Measurements from ENCODE around the gene MANF. TPM values are rescaled to one million over a fixed set of nuclear protein-coding genes. Genes with fewer than 3 reads are reported as not detected.
A peak's percentile ranks its signal among the peaks of the same experiment; 100 is the strongest.

MANF gene
- total RNA-seq: 100 to 1,000 TPM; 136 to 140 TPM

DNA sequence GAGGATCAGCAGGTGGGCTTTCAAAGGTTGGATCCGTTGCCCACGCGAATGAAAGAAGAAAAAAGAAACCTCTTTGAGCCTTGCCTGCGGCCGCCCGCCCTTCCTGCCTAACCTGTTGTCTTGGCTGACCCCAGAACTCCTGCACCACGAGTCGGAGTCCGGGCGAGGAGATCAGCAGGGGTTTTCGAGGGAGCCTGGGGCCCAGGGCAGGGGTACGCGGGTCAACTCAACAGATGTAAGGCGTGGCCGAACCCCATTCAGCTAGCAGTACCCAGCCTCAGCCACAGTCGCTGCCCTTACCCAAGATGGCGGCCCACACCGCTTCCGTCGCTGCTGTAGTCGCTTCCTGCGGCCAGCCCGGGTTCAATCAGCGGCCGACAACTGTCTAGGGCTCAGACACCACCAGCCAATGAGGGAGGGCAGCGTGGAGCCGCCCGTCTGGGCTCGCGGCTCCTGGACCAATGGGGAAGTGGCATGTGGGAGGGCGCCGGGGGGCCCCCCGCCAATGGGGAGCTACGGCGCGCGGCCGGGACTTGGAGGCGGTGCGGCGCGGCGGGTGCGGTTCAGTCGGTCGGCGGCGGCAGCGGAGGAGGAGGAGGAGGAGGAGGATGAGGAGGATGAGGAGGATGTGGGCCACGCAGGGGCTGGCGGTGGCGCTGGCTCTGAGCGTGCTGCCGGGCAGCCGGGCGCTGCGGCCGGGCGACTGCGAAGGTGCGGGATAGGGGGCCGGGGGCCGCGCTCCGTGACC is at the start of gene MANF:
Gene MANF (plus strand): TSS at position 566 of the 748 bp plus-strand sequence. CDS start 52 bp downstream, at position 618.
- Mint-ChIP-seq H3K27me3 (ENCODE audit: low read depth) (no peaks in the 10 kb centered on the region), H3K36me3 (ENCODE audit: low read depth) (peaks cover 49% of the 10 kb centered on the region), H3K4me3 (peak within 1 kb of the TSS; percentile 100), H3K9me3 (ENCODE audit: insufficient read depth) (no peaks in the 10 kb centered on the region), H3K27ac (peak within 1 kb of the TSS; percentile 99), H3K4me1 (ENCODE audit: low read depth) (peaks cover 54% of the 10 kb centered on the region)
- DNase-seq: peak; percentile 99
- peak; percentile 98 for ATAC-seq
- POLR2A ChIA-PET: interaction anchor here (0.8 to 4.0 kb wide), 10 partner anchors 10 to 816 kb away, joined by 3 to 18 read pairs (median 4); partner anchors contain the start of genes DCAF1, HEMK1 and MAPKAPK3
- CTCF ChIA-PET: interaction anchor here (1.1 to 8.4 kb wide), 11 partner anchors 11 to 813 kb away, joined by 3 to 106 read pairs (median 4); partner anchors contain the start of gene MAPKAPK3

GRCh38 chr3:51336261-51336660 is 48.8 kb upstream of the MANF start:
- DNase-seq: no peak
- Mint-ChIP-seq H3K36me3 (ENCODE audit: low read depth) (no peaks in the 10 kb centered on the region), H3K27me3 (ENCODE audit: low read depth) (no peaks in the 10 kb centered on the region), H3K4me3 (no peak overlapping the region), H3K9me3 (ENCODE audit: insufficient read depth) (no peaks in the 10 kb centered on the region), H3K4me1 (ENCODE audit: low read depth) (no peaks in the 10 kb centered on the region), H3K27ac (no peak overlapping the region)
- POLR2A ChIA-PET: no interaction called here
- ATAC-seq: no peak
- CTCF ChIA-PET: no interaction called here

- CTCF ChIA-PET: no interaction called here
- Mint-ChIP-seq H3K4me1 (ENCODE audit: low read depth) (no peaks in the 10 kb centered on the region), H3K9me3 (ENCODE audit: insufficient read depth) (no peaks in the 10 kb centered on the region), H3K36me3 (ENCODE audit: low read depth) (no peaks in the 10 kb centered on the region), H3K27ac (no peak overlapping the region), H3K4me3 (no peak overlapping the region), H3K27me3 (ENCODE audit: low read depth) (no peaks in the 10 kb centered on the region)
- POLR2A ChIA-PET: no interaction called here
- ATAC-seq: no peak
- DNase-seq: no peak
These were observed 47.4 kb upstream of the MANF start for GRCh38 chr3:51337666-51338065.

DNA sequence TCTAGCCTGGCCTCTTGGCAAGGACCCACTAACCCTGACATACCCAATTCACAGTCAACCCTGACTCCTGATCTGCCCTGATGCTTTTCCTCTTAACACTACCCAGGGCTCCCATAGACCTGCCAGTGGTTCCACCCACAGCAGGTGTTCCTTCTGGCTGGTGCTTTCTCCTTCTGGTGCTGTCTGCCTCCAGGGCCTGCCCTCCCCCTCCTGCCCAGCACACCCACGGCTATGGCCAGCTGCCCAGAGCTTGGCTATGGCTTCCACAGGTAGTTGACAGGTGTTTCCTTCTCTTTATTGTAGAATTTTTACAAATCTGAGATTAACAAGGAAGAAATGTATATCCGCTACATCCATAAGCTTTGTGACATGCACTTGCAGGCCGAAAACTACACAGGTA is 46.5 kb upstream of the MANF start:
- Mint-ChIP-seq H3K4me3 (no peak overlapping the region), H3K4me1 (ENCODE audit: low read depth) (no peaks in the 10 kb centered on the region), H3K27me3 (ENCODE audit: low read depth) (no peaks in the 10 kb centered on the region), H3K27ac (no peak overlapping the region), H3K9me3 (ENCODE audit: insufficient read depth) (no peaks in the 10 kb centered on the region), H3K36me3 (ENCODE audit: low read depth) (no peaks in the 10 kb centered on the region)
- ATAC-seq: no peak
- no peak for DNase-seq
- POLR2A ChIA-PET: no interaction called here
- CTCF ChIA-PET: no interaction called here

DNA sequence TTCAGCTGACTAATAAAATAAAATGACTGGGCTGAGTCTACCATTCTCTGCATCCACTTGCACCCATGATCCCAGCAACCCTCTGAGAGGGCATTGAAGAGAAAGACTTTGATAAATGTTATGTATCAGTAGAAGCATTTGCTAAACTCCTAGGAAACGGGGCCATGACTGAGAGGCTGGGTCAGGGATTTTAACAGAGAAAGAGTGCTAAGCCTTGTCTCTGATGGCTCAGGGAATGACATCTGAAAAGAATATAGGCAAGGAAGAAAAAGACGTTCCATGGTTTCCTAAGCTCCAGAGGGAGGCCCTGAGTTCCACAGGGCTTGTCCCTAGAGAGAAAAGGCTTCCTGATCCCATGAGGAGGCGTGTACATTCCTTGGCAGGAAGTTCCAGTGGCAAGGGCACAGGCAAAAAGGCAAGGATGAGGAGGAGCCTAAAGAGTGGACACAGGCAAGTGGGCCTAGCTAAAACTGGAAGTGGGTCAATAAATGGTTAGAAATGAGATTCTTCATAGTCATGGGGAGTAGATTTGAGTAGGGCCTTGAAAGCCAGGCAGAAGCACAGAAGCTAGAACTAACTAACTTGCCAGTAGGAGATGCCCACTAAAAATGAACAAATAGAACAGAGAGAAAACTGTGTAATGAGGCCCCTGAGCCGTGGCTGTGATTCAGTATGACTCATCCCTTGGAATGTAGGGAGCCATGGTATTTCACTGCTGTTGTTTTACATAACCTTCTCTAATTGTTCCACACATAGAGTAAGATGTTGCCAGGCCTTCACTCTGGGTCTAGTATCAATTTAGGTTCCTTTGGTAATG is 44.9 kb upstream of the MANF start:
- Mint-ChIP-seq H3K27ac (no peak overlapping the region), H3K27me3 (ENCODE audit: low read depth) (no peaks in the 10 kb centered on the region), H3K4me1 (ENCODE audit: low read depth) (no peaks in the 10 kb centered on the region), H3K9me3 (ENCODE audit: insufficient read depth) (no peaks in the 10 kb centered on the region), H3K36me3 (ENCODE audit: low read depth) (no peaks in the 10 kb centered on the region), H3K4me3 (no peak overlapping the region)
- ATAC-seq (no peak), DNase-seq (no peak)
- ChIA-PET POLR2A (no interaction called here), CTCF (no interaction called here)

GRCh38 chr3:51340989-51341636 is 44.0 kb upstream of the MANF start:
- no peaks in the 10 kb centered on the region for H3K9me3 Mint-ChIP-seq (ENCODE audit: insufficient read depth)
- no peaks in the 10 kb centered on the region for H3K36me3 Mint-ChIP-seq (ENCODE audit: low read depth)
- DNase-seq: no peak
- no peaks in the 10 kb centered on the region for H3K4me1 Mint-ChIP-seq (ENCODE audit: low read depth)
- no peak for ATAC-seq
- H3K4me3 Mint-ChIP-seq: no peak overlapping the region
- no peak overlapping the region for H3K27ac Mint-ChIP-seq
- POLR2A ChIA-PET: no interaction called here
- CTCF ChIA-PET: no interaction called here
- H3K27me3 Mint-ChIP-seq (ENCODE audit: low read depth): no peaks in the 10 kb centered on the region

- POLR2A ChIA-PET: no interaction called here
- ATAC-seq: no peak
These were observed 41.0 kb upstream of the MANF start for GRCh38 chr3:51343918-51344687.

DNA sequence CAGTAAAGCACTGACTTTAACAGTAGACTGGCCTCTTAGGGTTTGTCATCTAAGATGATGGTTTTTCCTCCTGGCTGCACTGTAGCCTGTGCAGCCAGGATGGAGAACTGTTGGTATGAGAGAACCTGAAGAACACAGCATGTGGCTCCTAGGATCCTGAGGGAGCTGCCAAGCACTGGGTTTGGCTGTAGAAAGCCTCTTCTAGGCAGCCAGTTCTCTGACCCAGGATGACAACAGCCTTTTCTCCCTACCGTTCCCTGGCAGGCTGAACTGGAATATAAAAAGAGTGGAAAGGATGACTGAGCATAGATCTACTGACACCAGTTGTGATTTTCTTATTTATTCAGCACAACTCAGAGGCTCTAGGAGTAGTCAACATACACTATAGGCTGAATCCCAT is 34.3 kb upstream of the MANF start:
- Mint-ChIP-seq H3K27me3 (ENCODE audit: low read depth) (no peaks in the 10 kb centered on the region), H3K4me1 (ENCODE audit: low read depth) (no peaks in the 10 kb centered on the region), H3K36me3 (ENCODE audit: low read depth) (no peaks in the 10 kb centered on the region), H3K4me3 (no peak overlapping the region), H3K9me3 (ENCODE audit: insufficient read depth) (no peaks in the 10 kb centered on the region), H3K27ac (no peak overlapping the region)
- CTCF ChIA-PET: no interaction called here
- no peak for DNase-seq
- no peak for ATAC-seq
- POLR2A ChIA-PET: no interaction called here

More at GRCh38 chr3:51343918-51344687, 41.0 kb upstream of the MANF start:
- CTCF ChIA-PET: interaction anchor here (0.7 kb wide), 1 partner anchor 33 kb away, joined by 3 read pairs; no protein-coding TSS in a partner anchor
- no peak overlapping the region for H3K27ac Mint-ChIP-seq
- no peak for DNase-seq
- H3K4me3 Mint-ChIP-seq: no peak overlapping the region
- no peaks in the 10 kb centered on the region for H3K36me3 Mint-ChIP-seq (ENCODE audit: low read depth)
- H3K27me3 Mint-ChIP-seq (ENCODE audit: low read depth): no peaks in the 10 kb centered on the region
- H3K4me1 Mint-ChIP-seq (ENCODE audit: low read depth): no peaks in the 10 kb centered on the region
- H3K9me3 Mint-ChIP-seq (ENCODE audit: insufficient read depth): no peaks in the 10 kb centered on the region

- Mint-ChIP-seq H3K36me3 (ENCODE audit: low read depth) (no peaks in the 10 kb centered on the region), H3K4me3 (no peak overlapping the region), H3K4me1 (ENCODE audit: low read depth) (no peaks in the 10 kb centered on the region), H3K27me3 (ENCODE audit: low read depth) (no peaks in the 10 kb centered on the region), H3K9me3 (ENCODE audit: insufficient read depth) (no peaks in the 10 kb centered on the region), H3K27ac (no peak overlapping the region)
- no peak for DNase-seq
- CTCF ChIA-PET: no interaction called here
- POLR2A ChIA-PET: no interaction called here
- no peak for ATAC-seq
These were observed 32.0 kb upstream of the MANF start for GRCh38 chr3:51353131-51353530.

GRCh38 chr3:51353691-51354090 is 31.4 kb upstream of the MANF start:
- CTCF ChIA-PET: no interaction called here
- Mint-ChIP-seq H3K4me3 (no peak overlapping the region), H3K4me1 (ENCODE audit: low read depth) (no peaks in the 10 kb centered on the region), H3K9me3 (ENCODE audit: insufficient read depth) (no peaks in the 10 kb centered on the region), H3K27ac (no peak overlapping the region), H3K36me3 (ENCODE audit: low read depth) (no peaks in the 10 kb centered on the region), H3K27me3 (ENCODE audit: low read depth) (no peaks in the 10 kb centered on the region)
- no peak for DNase-seq
- ATAC-seq: no peak
- POLR2A ChIA-PET: no interaction called here

DNA sequence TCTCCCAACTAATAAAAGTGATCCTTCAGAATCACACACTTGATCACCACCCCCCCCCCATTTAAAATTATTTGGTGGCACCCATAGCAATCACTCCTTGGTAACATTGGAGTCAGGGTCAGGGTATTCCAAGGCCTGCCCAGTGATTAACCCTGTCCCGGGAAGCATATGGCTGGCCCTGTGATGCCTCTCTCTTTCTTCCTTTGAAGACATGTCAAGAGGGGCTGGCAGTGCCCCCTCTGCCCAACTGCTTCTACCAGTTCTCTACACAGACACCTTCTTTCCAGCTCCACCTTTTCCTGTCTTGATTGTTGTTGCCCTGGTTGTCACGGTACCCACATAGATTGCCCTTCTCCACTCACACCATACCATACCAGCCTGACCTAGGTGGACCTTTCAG is 30.9 kb upstream of the MANF start:
- no peak for ATAC-seq
- Mint-ChIP-seq H3K4me1 (ENCODE audit: low read depth) (no peaks in the 10 kb centered on the region), H3K27me3 (ENCODE audit: low read depth) (no peaks in the 10 kb centered on the region), H3K9me3 (ENCODE audit: insufficient read depth) (no peaks in the 10 kb centered on the region), H3K36me3 (ENCODE audit: low read depth) (no peaks in the 10 kb centered on the region), H3K4me3 (no peak overlapping the region), H3K27ac (no peak overlapping the region)
- CTCF ChIA-PET: no interaction called here
- POLR2A ChIA-PET: no interaction called here
- DNase-seq: no peak

All from activated CD8-positive, alpha-beta T cell treated with anti-CD3 and anti-CD28 coated beads, Interleukin-2, amount 10 ng/mL, durations not matched to agents 7 days and 5 days (primary cell).